Psoas muscle (tissue), 8 donors: ENCODE measurements around the gene PLXND1. TPM values are rescaled to one million over a fixed set of nuclear protein-coding genes. Genes with fewer than 3 reads are reported as not detected.

Experiments
- ATAC-seq, 4 donors: fragments of 200-7000 bp; cut with Tn5 transposase; one replicate each; pipeline ENCODE4 v1.9.1; 2020; ENCODE audit warnings: moderate library complexity in 3 of 4, mild to moderate bottlenecking in 2 of 4
- DNase-seq, 2 donors: peaks; one replicate each; pipeline ENCODE4 v3.0.0-alpha.2; 2020
- H3K27ac ChIP-seq: fragments of 200-600 bp; one replicate; pipeline ENCODE4 v1.8.0; 2022
- H3K27me3 ChIP-seq, 3 donors: fragments of 200-600 bp in 1 of 3; one replicate each; pipeline versions ENCODE4 v1.6.1 to v1.8.0; 2013 to 2022; ENCODE audit warnings: low read length in 2 of 3, mild to moderate bottlenecking in 2 of 3, moderate library complexity in 1 of 3; ENCODE audit not compliant: insufficient read depth in 3 of 3
- H3K36me3 ChIP-seq, 2 donors: fragments of 200-600 bp in 1 of 2; one replicate each; pipeline versions ENCODE4 v1.6.1 to v1.8.0; 2013 to 2022; ENCODE audit warnings: low read depth in 1 of 2, mild to moderate bottlenecking in 1 of 2, moderate library complexity in 1 of 2; ENCODE audit not compliant: insufficient read depth in 1 of 2
- H3K4me1 ChIP-seq: fragments of 200-600 bp; one replicate; pipeline ENCODE4 v1.8.0; 2022
- H3K4me3 ChIP-seq: fragments of 200-600 bp; one replicate; pipeline ENCODE4 v1.8.0; 2022; ENCODE audit warnings: mild to moderate bottlenecking
- H3K9me3 ChIP-seq: fragments of 200-600 bp; one replicate; pipeline ENCODE4 v1.8.0; 2022
- WGBS, 3 donors: extraction: QIAGEN DNeasy Blood & Tissue Kit; methylation state at CpG; one replicate each; pipeline versions ENCODE4 v1.1.6 to v1.1.7; 2013; 5-methylcytosine and 5-hydroxymethylcytosine counted together
- intact Hi-C, 2 donors: fragments of 100-400 bp; cut with DNase I; formaldehyde crosslinking; loops; one replicate each; pipeline versions ENCODE4 v1.11.0 to v1.14.2; 2022
- polyA plus RNA-seq, 3 donors: library from polyadenylated mRNA; stranded (reverse); fragments of 200-250 nt; gene quantifications; one replicate each; pipeline ENCODE4 v1.2.3, GENCODE V29; 2013
- total RNA-seq, 4 donors: library from RNA; stranded (reverse); fragmentation: NEBNext Ultra II Directional in 2 of 4; extraction: Animal tissue kit (Norgen Biotek cat#: 25700) in 2 of 4; gene quantifications; one replicate each; pipeline versions ENCODE4 v1.2.1 to v1.2.4, GENCODE V29; 2021 to 2023
- TF ChIP-seq, protein P1 (sequence below): fragments of 200-600 bp; IDR thresholded peaks from one replicate; pipeline ENCODE4 v1.8.0; 2022; ENCODE audit warnings: antibody characterized with exemption
- donor health status: healthy with polysubstance abuse.
- donor health status: DM: no; HTN: no; CAD: no; lungs with moderate emphysema.
- donor health status: Bipolar disorder and iron deficiency.
- donor health status: healthy.
- donor health status: DM: yes; HTN: yes; CAD: no.
- donor health status: DM: no; HTN: no; CAD: no.
- donor health status: DM: no; HTN: no; CAD: no.
- donor health status: DM: yes; HTN: yes; CAD: no.

PLXND1 gene
- total and polyA plus RNA-seq, 7 donors: 15.5 to 49.9 (median 28.2) TPM

GRCh38 chr3:129600348-129600747 is 6.1 kb downstream of the PLXND1 start:
- Histone ChIP-seq H3K27me3 (no peaks in the 10 kb centered on the region), H3K27ac (peak overlapping the region; percentile 77), H3K9me3 (no peaks in the 10 kb centered on the region), H3K36me3 (no peaks in the 10 kb centered on the region), H3K4me3 (no peak overlapping the region), H3K4me1 (peaks cover 68% of the 10 kb centered on the region)
- WGBS, 3 donors: 77 to 86% (median 80%) methylated on average over 2 of the region's 2 CpGs
- intact Hi-C loops: loop anchor here in 1 of 2 donors (5.0 kb wide), 1 partner anchor 93 kb away; no protein-coding TSS in a partner anchor
- TF ChIP-seq, protein P1, sequence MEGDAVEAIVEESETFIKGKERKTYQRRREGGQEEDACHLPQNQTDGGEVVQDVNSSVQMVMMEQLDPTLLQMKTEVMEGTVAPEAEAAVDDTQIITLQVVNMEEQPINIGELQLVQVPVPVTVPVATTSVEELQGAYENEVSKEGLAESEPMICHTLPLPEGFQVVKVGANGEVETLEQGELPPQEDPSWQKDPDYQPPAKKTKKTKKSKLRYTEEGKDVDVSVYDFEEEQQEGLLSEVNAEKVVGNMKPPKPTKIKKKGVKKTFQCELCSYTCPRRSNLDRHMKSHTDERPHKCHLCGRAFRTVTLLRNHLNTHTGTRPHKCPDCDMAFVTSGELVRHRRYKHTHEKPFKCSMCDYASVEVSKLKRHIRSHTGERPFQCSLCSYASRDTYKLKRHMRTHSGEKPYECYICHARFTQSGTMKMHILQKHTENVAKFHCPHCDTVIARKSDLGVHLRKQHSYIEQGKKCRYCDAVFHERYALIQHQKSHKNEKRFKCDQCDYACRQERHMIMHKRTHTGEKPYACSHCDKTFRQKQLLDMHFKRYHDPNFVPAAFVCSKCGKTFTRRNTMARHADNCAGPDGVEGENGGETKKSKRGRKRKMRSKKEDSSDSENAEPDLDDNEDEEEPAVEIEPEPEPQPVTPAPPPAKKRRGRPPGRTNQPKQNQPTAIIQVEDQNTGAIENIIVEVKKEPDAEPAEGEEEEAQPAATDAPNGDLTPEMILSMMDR: no peak
- DNase-seq (no peak), ATAC-seq (no peak)

DNA sequence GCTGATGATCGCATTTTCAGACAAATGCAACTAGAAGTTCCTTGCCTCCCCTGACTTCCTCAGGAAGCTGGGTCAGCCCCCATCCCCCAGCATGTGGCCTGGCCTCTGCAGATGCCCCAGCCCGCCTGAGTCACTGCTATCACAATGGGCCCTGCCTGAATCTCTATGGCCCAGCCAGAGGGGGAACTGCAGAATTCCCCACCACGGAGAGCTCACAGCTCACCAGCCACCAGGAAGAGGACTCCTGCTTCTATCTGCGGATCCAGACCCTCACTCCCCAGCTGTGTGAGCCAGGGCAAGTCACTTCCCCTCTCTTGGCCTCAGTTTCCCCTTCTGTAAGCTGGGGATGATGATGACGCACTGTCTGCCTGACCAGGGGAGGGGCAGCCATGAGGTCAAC is 6.9 kb downstream of the PLXND1 start:
- H3K36me3 ChIP-seq: no peaks in the 10 kb centered on the region
- intact Hi-C loops: loop anchor here in 1 of 2 donors (5.0 kb wide), 1 partner anchor 92 kb away; no protein-coding TSS in a partner anchor
- H3K27me3 ChIP-seq: no peaks in the 10 kb centered on the region
- TF ChIP-seq, protein P1: no peak
- ATAC-seq (no peak), DNase-seq (peak in 1 of 2 donors; percentile 70)
- 54 to 73% (median 67%) methylated on average over 5 of the region's 5 CpGs for WGBS, 3 donors
- peak overlapping the region; percentile 39 for H3K4me3 ChIP-seq
- H3K27ac ChIP-seq: peak overlapping the region; percentile 77
- no peaks in the 10 kb centered on the region for H3K9me3 ChIP-seq
- peaks cover 71% of the 10 kb centered on the region for H3K4me1 ChIP-seq

DNA sequence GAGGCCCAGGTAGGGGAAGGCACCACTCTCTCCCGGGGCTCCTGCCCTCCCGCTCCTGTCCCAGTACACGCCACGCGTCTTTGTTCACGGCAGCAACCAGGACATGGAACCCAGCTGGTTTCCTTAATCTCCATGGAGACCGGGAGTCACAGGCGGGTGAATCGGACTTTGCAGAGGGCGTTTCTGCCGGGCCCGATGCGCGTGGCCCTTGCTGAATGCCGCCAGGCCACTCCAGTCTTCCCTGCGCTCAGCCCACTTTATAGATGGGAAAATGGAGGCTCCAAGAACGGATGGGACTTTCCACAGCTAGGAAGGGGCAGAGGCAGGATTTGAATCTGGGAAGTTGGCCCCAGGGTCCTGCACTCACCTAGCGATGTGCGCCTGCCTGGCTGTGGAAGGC is 7.4 kb downstream of the PLXND1 start:
- ATAC-seq (no peak), DNase-seq (no peak)
- TF ChIP-seq, protein P1: no peak
- H3K36me3 ChIP-seq: no peaks in the 10 kb centered on the region
- H3K4me1 ChIP-seq: peaks cover 71% of the 10 kb centered on the region
- no peaks in the 10 kb centered on the region for H3K27me3 ChIP-seq
- H3K27ac ChIP-seq: peak overlapping the region; percentile 77
- H3K4me3 ChIP-seq: peak overlapping the region; percentile 39
- intact Hi-C loops: no loop called here
- H3K9me3 ChIP-seq: no peaks in the 10 kb centered on the region
- 58 to 63% (median 61%) methylated on average over 19 of the region's 19 CpGs for WGBS, 3 donors

DNA sequence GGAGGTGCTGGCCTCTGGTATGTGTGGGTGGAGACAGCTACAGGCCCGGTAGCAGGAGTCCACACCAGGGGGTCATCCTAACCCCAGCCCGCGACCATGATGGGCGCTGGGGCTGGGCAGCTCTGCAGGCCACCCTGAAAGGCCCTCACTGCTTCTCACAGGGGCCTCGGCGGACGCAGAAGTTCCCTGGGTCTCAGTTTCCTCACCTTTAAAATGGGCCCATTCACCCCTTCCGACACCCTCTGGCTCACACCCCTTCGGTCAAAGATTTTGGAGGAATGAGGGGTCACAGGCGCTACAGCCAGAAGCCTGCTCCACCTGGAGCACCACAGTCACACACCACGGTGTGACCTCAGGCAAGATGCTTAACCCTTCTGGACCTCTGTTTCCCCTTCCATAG is 8.0 kb downstream of the PLXND1 start:
- H3K4me3 ChIP-seq: no peak overlapping the region
- ATAC-seq (no peak), DNase-seq (no peak)
- no peaks in the 10 kb centered on the region for H3K9me3 ChIP-seq
- 73 to 84% (median 74%) methylated on average over 10 to 11 of the region's 11 CpGs for WGBS, 3 donors
- H3K27ac ChIP-seq: peak overlapping the region; percentile 77
- intact Hi-C loops: no loop called here
- no peaks in the 10 kb centered on the region for H3K27me3 ChIP-seq
- TF ChIP-seq, protein P1: no peak
- H3K36me3 ChIP-seq: no peaks in the 10 kb centered on the region
- H3K4me1 ChIP-seq: peaks cover 68% of the 10 kb centered on the region

DNA sequence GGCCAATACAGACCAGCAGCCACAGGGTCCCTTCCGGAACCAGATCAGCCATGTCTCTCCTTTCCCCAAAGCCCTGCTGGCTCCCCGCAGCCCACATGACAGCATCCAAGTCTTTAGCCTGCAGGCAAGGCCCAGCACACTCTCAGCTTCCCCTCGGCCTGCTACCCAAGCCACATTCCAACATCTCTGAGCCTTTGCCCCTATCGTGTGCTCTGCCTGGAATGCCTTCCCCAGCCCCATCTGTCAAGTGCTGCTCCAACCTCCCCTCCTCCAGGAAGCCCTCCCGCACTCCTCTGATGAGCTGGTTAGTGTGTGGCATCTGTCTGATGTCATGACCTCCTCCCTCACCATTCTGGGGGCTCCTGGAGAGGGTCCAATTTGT is 8.5 kb downstream of the PLXND1 start:
- Histone ChIP-seq H3K4me1 (peaks cover 67% of the 10 kb centered on the region), H3K27me3 (no peaks in the 10 kb centered on the region), H3K36me3 (no peaks in the 10 kb centered on the region), H3K9me3 (no peaks in the 10 kb centered on the region), H3K4me3 (no peak overlapping the region), H3K27ac (peak overlapping the region; percentile 77)
- intact Hi-C loops: no loop called here
- TF ChIP-seq, protein P1: no peak
- DNase-seq: no peak
- WGBS, 3 donors: 40 to 61% (median 43%) methylated on average over 5 of the region's 5 CpGs
- ATAC-seq: no peak
